WTC11 (cell line): Measurements from ENCODE around the gene RPS15A. TPM values are rescaled to one million over a fixed set of nuclear protein-coding genes. Genes with fewer than 3 reads are reported as not detected.

Experiments used
- ATF1 ChIP-seq: sonication (generic); formaldehyde crosslinking; IDR thresholded peaks from 2 replicates; pipeline ENCODE4 v1.8.1; 2023; ENCODE audit warnings: mild to moderate bottlenecking, moderate library complexity, missing genetic modification reagents
- ATF2 ChIP-seq: sonication (generic); formaldehyde crosslinking; IDR thresholded peaks from 2 replicates; pipeline ENCODE4 v1.8.1; 2022; ENCODE audit warnings: low read depth, missing genetic modification reagents, borderline replicate concordance
- CDX4 ChIP-seq: fragments of 250-450 bp; sonication (Bioruptor Pico); IDR thresholded peaks from 2 replicates; pipeline ENCODE4 v1.9.0; 2021; ENCODE audit warnings: moderate library complexity, mild to moderate bottlenecking, inconsistent platforms, borderline replicate concordance
- FOXJ3 ChIP-seq: sonication (generic); formaldehyde crosslinking; IDR thresholded peaks from 2 replicates; pipeline ENCODE4 v1.9.0; 2021; ENCODE audit warnings: missing genetic modification reagents, mild to moderate bottlenecking, borderline replicate concordance
- GABPB1 ChIP-seq: sonication (generic); formaldehyde crosslinking; IDR thresholded peaks from 2 replicates; pipeline ENCODE4 v1.8.1; 2023; ENCODE audit warnings: mild to moderate bottlenecking, missing genetic modification reagents
- GTF2I ChIP-seq: fragments of 250-450 bp; sonication (Bioruptor Pico); conservative IDR thresholded peaks from 2 replicates; pipeline ENCODE4 v1.4.0; 2021; ENCODE audit warnings: mild to moderate bottlenecking
- MYBL2 ChIP-seq: sonication (generic); formaldehyde crosslinking; IDR thresholded peaks from 2 replicates; pipeline ENCODE4 v1.8.1; 2023; ENCODE audit warnings: mild to moderate bottlenecking, moderate library complexity, missing genetic modification reagents
- NFYB ChIP-seq: sonication (generic); formaldehyde crosslinking; conservative IDR thresholded peaks from 2 replicates; pipeline ENCODE4 v1.8.0; 2022; ENCODE audit warnings: low read depth, missing genetic modification reagents
- PRDM15 ChIP-seq: sonication (generic); formaldehyde crosslinking; IDR thresholded peaks from 2 replicates; pipeline ENCODE4 v1.8.0; 2022; ENCODE audit warnings: missing genetic modification reagents
- RORB ChIP-seq: fragments of 250-450 bp; sonication (Bioruptor Pico); IDR thresholded peaks from 2 replicates; pipeline ENCODE4 v1.9.0; 2021; ENCODE audit warnings: mild to moderate bottlenecking
- SMAD4 ChIP-seq: sonication (generic); formaldehyde crosslinking; IDR thresholded peaks from 2 replicates; pipeline ENCODE4 v1.8.0; 2022; ENCODE audit warnings: mild to moderate bottlenecking, missing genetic modification reagents
- SP1 ChIP-seq: sonication (generic); formaldehyde crosslinking; conservative IDR thresholded peaks from 2 replicates; pipeline ENCODE4 v1.8.1; 2022; ENCODE audit warnings: missing genetic modification reagents
- STAT6 ChIP-seq: sonication (generic); formaldehyde crosslinking; conservative IDR thresholded peaks from 2 replicates; pipeline ENCODE4 v1.8.1; 2023; ENCODE audit warnings: mild to moderate bottlenecking, low read depth, missing genetic modification reagents, moderate library complexity
- ZBTB43 ChIP-seq: sonication (generic); formaldehyde crosslinking; IDR thresholded peaks from 2 replicates; pipeline ENCODE4 v1.8.1; 2023; ENCODE audit warnings: mild to moderate bottlenecking, missing genetic modification reagents
- ZNF532 ChIP-seq: fragments of 250-450 bp; sonication (Bioruptor Pico); IDR thresholded peaks from 2 replicates; pipeline ENCODE4 v1.9.0; 2021; ENCODE audit warnings: mild to moderate bottlenecking, borderline replicate concordance
- ZSCAN18 ChIP-seq: fragments of 250-450 bp; sonication (Bioruptor Pico); IDR thresholded peaks from 2 replicates; pipeline ENCODE4 v2.1.2; 2022; ENCODE audit warnings: mild to moderate bottlenecking, moderate library complexity
- total RNA-seq: library from RNA; stranded (reverse); gene quantifications from 3 replicates; pipeline ENCODE4 v1.2.3, GENCODE V29; 2021

Gene RPS15A
- total RNA-seq, 1 experiment from 2014 or later, result 1,612 TPM

GRCh38 chr16:18800293-18800692 is 10.2 kb upstream of the RPS15A start (continued):
- no peak for TF ChIP-seq STAT6 (CRISPR knock-in tag)
- TF ChIP-seq MYBL2, result no peak
- TF ChIP-seq ZNF532 (CRISPR knock-in tag), result no peak
- no peak for TF ChIP-seq NFYB (CRISPR knock-in tag)
- no peak for TF ChIP-seq ATF2 (CRISPR knock-in tag)
- TF ChIP-seq SMAD4 (CRISPR knock-in tag), result no peak
- TF ChIP-seq ATF1, result no peak
- TF ChIP-seq CDX4, result no peak
- TF ChIP-seq SP1 (CRISPR knock-in tag), result no peak
- no peak for TF ChIP-seq PRDM15
- no peak for TF ChIP-seq RORB
- no peak for TF ChIP-seq ZBTB43 (CRISPR knock-in tag)
- no peak for TF ChIP-seq FOXJ3
- no peak for TF ChIP-seq ZSCAN18
- no peak for TF ChIP-seq GTF2I (CRISPR knock-in tag)
- TF ChIP-seq GABPB1 (CRISPR knock-in tag), result no peak
- TF ChIP-seq, all 79 proteins: peak for 0
